HG03469 (cell line): ENCODE results near the gene HDDC3.

Source experiments
- ATAC-seq: cut with Tn5 transposase; IDR thresholded peaks from one replicate; pipeline ENCODE4 v1.9.1; 2021; ENCODE audit warnings: mild to moderate bottlenecking, moderate library complexity, moderate number of reproducible peaks; ENCODE audit not compliant: unreplicated experiment

The HDDC3 gene

GRCh38 chr15:90881181-90881977 is 51.0 kb downstream of the HDDC3 start:
- no peak for ATAC-seq

- ATAC-seq, result no peak
Measured at GRCh38 chr15:90880381-90881145, 51.8 kb downstream of the HDDC3 start.
